ENCODE measurements around the gene AFG1L. TPM values are rescaled to one million over a fixed set of nuclear protein-coding genes. Genes with fewer than 3 reads are reported as not detected.

AFG1L gene
- total and polyA plus RNA-seq, 11 donors = 1.9 to 16.6 (median 10.9) TPM

GRCh38 chr6:108254433-108255410 lies 40.1 kb upstream of the AFG1L start:
- Histone ChIP-seq H3K9me3 (no peaks in the 10 kb centered on the region), H3K27ac (peak overlapping the region in 1 of 12 donors; percentile 47), H3K4me1 (peaks cover 7 to 92% (median 56%) of the 10 kb centered on the region in 12 donors), H3K36me3 (peaks cover 0 to 7% (median 0%) of the 10 kb centered on the region in 9 donors), H3K27me3 (no peaks in the 10 kb centered on the region), H3K4me3 (no peak overlapping the region)
- DNase-seq = no peak
- 79 to 90% (median 82%) methylated on average over 4 of the region's 4 CpGs for WGBS, 4 donors
- intact Hi-C loops (cut with DNase I) = loop anchor here in 2 of 10 donors (10.0 kb wide), 2 partner anchors 140 to 240 kb away; no protein-coding TSS in a partner anchor
- TF ChIP-seq CTCF (IDR thresholded peaks at IDR 0.05) = no peak
- no peak for TF ChIP-seq POLR2A (IDR thresholded peaks at IDR 0.05)
- ATAC-seq = peak in 2 of 4 donors; percentile 48 to 66

- H3K9me3 ChIP-seq = no peaks in the 10 kb centered on the region
- intact Hi-C loops (cut with DNase I) = loop anchor here in 4 of 10 donors (2.0 to 10.0 kb wide), 5 partner anchors 35 to 303 kb away; partner anchors contain the start of genes AFG1L (in 3 of the 4), OSTM1 (in 1 of the 4) and SEC63 (in 1 of the 4)
- TF ChIP-seq CTCF (IDR thresholded peaks at IDR 0.05) = no peak
- TF ChIP-seq POLR2A (IDR thresholded peaks at IDR 0.05) = no peak
- WGBS, 4 donors = 0 to 1% (median 0%) methylated on average over 20 to 29 of the region's 29 CpGs
- DNase-seq (peak in 3 of 5 donors; percentile 39 to 75 (median 45)), ATAC-seq (peak in 3 of 4 donors; percentile 9 to 44 (median 30))
- peaks cover under 1 to 53% (median 35%) of the 10 kb centered on the region in 12 donors for H3K4me1 ChIP-seq
- no peaks in the 10 kb centered on the region for H3K27me3 ChIP-seq
- H3K4me3 ChIP-seq = peak overlapping the region; percentile 65 to 100 (median 89)
- H3K36me3 ChIP-seq = no peaks in the 10 kb centered on the region
- H3K27ac ChIP-seq = peak overlapping the region; percentile 90 to 100 (median 97)
These were observed 34.6 kb upstream of the AFG1L start for GRCh38 chr6:108260126-108260808.

GRCh38 chr6:108260809-108261569 lies 33.9 kb upstream of the AFG1L start, which contains the start of gene SNX3:
SNX3 (minus strand) TSS chr6:108261040; CDS start chr6:108260921, 119 bp downstream.
- peak within 1 kb of the TSS; percentile 90 to 100 (median 97) for H3K27ac ChIP-seq
- H3K27me3 ChIP-seq = no peaks in the 10 kb centered on the region

More at GRCh38 chr6:108260809-108261569, 33.9 kb upstream of the AFG1L start, which contains the start of gene SNX3:
- intact Hi-C loops (cut with DNase I) = loop anchor here in 7 of 10 donors (1.0 to 10.0 kb wide), 7 partner anchors 33 to 304 kb away; partner anchors contain the start of genes AFG1L (in 6 of the 7), OSTM1 (in 1 of the 7) and SEC63 (in 1 of the 7)
- Histone ChIP-seq H3K4me3 (peak within 1 kb of the TSS; percentile 65 to 100 (median 89)), H3K36me3 (no peaks in the 10 kb centered on the region), H3K4me1 (peaks cover 0 to 46% (median 31%) of the 10 kb centered on the region in 12 donors), H3K9me3 (no peaks in the 10 kb centered on the region)
- peak in 1 of 2 donors; percentile 80 for TF ChIP-seq POLR2A (IDR thresholded peaks at IDR 0.05)
- TF ChIP-seq CTCF (IDR thresholded peaks at IDR 0.05) = peak in 3 of 12 donors; percentile 5 to 37 (median 11)
- WGBS, 4 donors = 0 to 1% (median 0%) methylated on average over 26 to 83 of the region's 83 CpGs
- DNase-seq (peak; percentile 94 to 98 (median 97)), ATAC-seq (peak; percentile 97 to 98 (median 98))

Measured in heart left ventricle (tissue), 16 donors.